HCT116 (cell line): Measurements from ENCODE around the gene NAALADL2. TPM values are rescaled to one million over a fixed set of nuclear protein-coding genes. Genes with fewer than 3 reads are reported as not detected.

Source experiments
- ATAC-seq: fragments of 200-7000 bp; cut with Tn5 transposase; 2 replicates; pipeline ENCODE4 v1.9.1; 2020; ENCODE audit warnings: mild to moderate bottlenecking, moderate library complexity
- BruUV-seq: library from RNA; stranded (reverse); fragments of 400-500 nt; replicated peaks from 2 replicates; lab custom pipeline; 2021; lab: Mats Ljungman, UMichigan
- CTCF ChIA-PET: fragments of 300-600 bp; sonication (Branson Sonifier 250); formaldehyde crosslinking; loops from one replicate; lab custom pipeline; 2021; ENCODE audit warnings: antibody characterized with exemption; lab: Charles Lee
- POLR2A ChIA-PET: fragments of 300-600, 350-600 bp; sonication (Branson Sonifier 250); formaldehyde crosslinking; loops from one replicate; lab custom pipeline; 2021; ENCODE audit warnings: antibody characterized with exemption; lab: Charles Lee
- RAD21 ChIA-PET, 2 experiments: fragments of 300-600 bp; sonication (Branson Sonifier 250); formaldehyde crosslinking; loops; one replicate each; lab custom pipeline; 2023; ENCODE audit warnings: low total read pairs in 2 of 2; ENCODE audit not compliant: uncharacterized antibody in 2 of 2, unreplicated experiment in 2 of 2, low non-redundant PET in 1 of 2; lab: Charles Lee
- DNase-seq: peaks from one replicate; pipeline ENCODE4 v3.0.0-alpha.2; 2010; ENCODE audit warnings: low read depth, low spot score
- H2AFZ ChIP-seq: fragments of 200-600 bp; shearing (Covaris generic), sonication (generic); 2 replicates; pipeline ENCODE4 v1.6.1; 2017; ENCODE audit warnings: low read depth, mixed run types, mixed read lengths, antibody characterized with exemption, low read length; ENCODE audit not compliant: poor library complexity, severe bottlenecking
- H3K27ac ChIP-seq: 2 replicates; pipeline ENCODE4 v1.5.1; 2012; ENCODE audit warnings: low read depth, low read length
- H3K27me3 ChIP-seq: fragments of 200-600 bp; sonication (generic); 2 replicates; pipeline ENCODE4 v1.6.1; 2016; ENCODE audit warnings: mixed run types, low read length, mixed read lengths; ENCODE audit not compliant: insufficient read depth
- H3K36me3 ChIP-seq, 2 experiments: fragments of 200-500 bp in 1 of 2; fragments of 200-600 bp in 1 of 2; sonication (Bioruptor generic) in 1 of 2; sonication (generic) in 1 of 2; 2 replicates each; pipeline versions ENCODE4 v1.5.1 to v1.6.1; 2014 to 2016; ENCODE audit warnings: low read length in 2 of 2, inconsistent platforms in 1 of 2, mixed read lengths in 1 of 2, mixed run types in 1 of 2; ENCODE audit not compliant: insufficient read depth in 2 of 2, control insufficient read depth in 1 of 2
- H3K4me1 ChIP-seq, 2 experiments: fragments of 200-600 bp in 1 of 2; sonication (generic) in 1 of 2; 2 replicates each; pipeline versions ENCODE4 v1.5.1 to v1.6.1; 2012 to 2017; ENCODE audit warnings: low read length in 2 of 2, inconsistent platforms in 1 of 2, mild to moderate bottlenecking in 1 of 2, mixed read lengths in 1 of 2, mixed run types in 1 of 2, moderate library complexity in 1 of 2; ENCODE audit not compliant: insufficient read depth in 2 of 2, control insufficient read depth in 1 of 2
- H3K4me2 ChIP-seq: fragments of 200-600 bp; sonication (generic); 2 replicates; pipeline ENCODE4 v1.6.1; 2017; ENCODE audit warnings: mixed run types, low read length, mixed read lengths
- H3K4me3 ChIP-seq, 2 experiments: fragments of 200-600 bp in 1 of 2; sonication (generic) in 1 of 2; replicated peaks in 1 of 2; 2 replicates each; pipeline ENCODE4 v1.5.1; 2011 to 2016; ENCODE audit warnings: low read length in 2 of 2, control low read depth in 1 of 2, low read depth in 1 of 2, mild to moderate bottlenecking in 1 of 2, mixed read lengths in 1 of 2, mixed run types in 1 of 2
- H3K79me2 ChIP-seq: fragments of 200-600 bp; sonication (generic); 2 replicates; pipeline ENCODE4 v1.6.1; 2017; ENCODE audit warnings: mild to moderate bottlenecking, mixed run types, low read length, moderate library complexity, mixed read lengths; ENCODE audit not compliant: insufficient read depth
- H3K9ac ChIP-seq: fragments of 200-600 bp; sonication (generic); 2 replicates; pipeline ENCODE4 v1.6.1; 2016; ENCODE audit warnings: low read length, mixed read lengths
- H3K9me2 ChIP-seq: fragments of 200-600 bp; sonication (generic), shearing (Covaris generic); 2 replicates; pipeline ENCODE4 v1.6.1; 2017; ENCODE audit warnings: mixed run types, mild to moderate bottlenecking, moderate library complexity; ENCODE audit not compliant: insufficient read depth
- H3K9me3 ChIP-seq, 2 experiments: fragments of 200-500 bp in 1 of 2; fragments of 200-600 bp in 1 of 2; sonication (Bioruptor generic) in 1 of 2; sonication (generic) in 1 of 2; 2 replicates each; pipeline ENCODE4 v1.6.1; 2014 to 2017; ENCODE audit warnings: low read length in 2 of 2, mixed read lengths in 2 of 2, inconsistent platforms in 1 of 2, low read depth in 1 of 2, mild to moderate bottlenecking in 1 of 2, mixed run types in 1 of 2, moderate library complexity in 1 of 2; ENCODE audit not compliant: control insufficient read depth in 1 of 2, insufficient read depth in 1 of 2
- H4K20me1 ChIP-seq: fragments of 200-600 bp; sonication (generic), shearing (Covaris generic); 2 replicates; pipeline ENCODE4 v1.6.1; 2017; ENCODE audit warnings: mixed run types, mild to moderate bottlenecking, moderate library complexity; ENCODE audit not compliant: insufficient read depth
- CBX3 ChIP-seq: IDR thresholded peaks from 2 replicates; pipeline ENCODE4 v1.6.1; 2012; ENCODE audit warnings: low read depth
- EGR1 ChIP-seq: IDR thresholded peaks from 2 replicates; pipeline ENCODE4 v1.6.1; 2012; ENCODE audit warnings: low read depth
- ELF1 ChIP-seq: IDR thresholded peaks from 2 replicates; pipeline ENCODE4 v1.6.1; 2012; ENCODE audit warnings: low read depth, borderline replicate concordance
- EZH2 ChIP-seq: fragments of 200-600 bp; sonication (generic); IDR thresholded peaks from 2 replicates; pipeline ENCODE4 v1.6.1; 2017; ENCODE audit warnings: antibody characterized with exemption, mixed run types
- EZH2phosphoT487 ChIP-seq: fragments of 200-600 bp; IDR thresholded peaks from 2 replicates; pipeline ENCODE4 v1.6.1; 2018; ENCODE audit warnings: antibody characterized with exemption, borderline replicate concordance
- JUND ChIP-seq: IDR thresholded peaks from 2 replicates; pipeline ENCODE4 v1.6.1; 2012
- POLR2A ChIP-seq: IDR thresholded peaks from 2 replicates; pipeline ENCODE4 v1.7.0; 2011; ENCODE audit warnings: borderline replicate concordance; ENCODE audit not compliant: insufficient read depth, insufficient read length; ENCODE audit errors: extremely low read depth
- POLR2AphosphoS5 ChIP-seq: IDR thresholded peaks from 2 replicates; pipeline ENCODE4 v1.6.1; 2011; ENCODE audit warnings: mild to moderate bottlenecking, low read depth, low read length, moderate library complexity
- RAD21 ChIP-seq: IDR thresholded peaks from 2 replicates; pipeline ENCODE4 v1.6.1; 2012; ENCODE audit warnings: low read depth, mild to moderate bottlenecking
- SIN3A ChIP-seq: IDR thresholded peaks from 2 replicates; pipeline ENCODE4 v1.6.1; 2012; ENCODE audit warnings: low read depth
- SP1 ChIP-seq: IDR thresholded peaks from 2 replicates; pipeline ENCODE4 v1.6.1; 2012; ENCODE audit warnings: low read depth
- SRF ChIP-seq: IDR thresholded peaks from 2 replicates; pipeline ENCODE4 v1.6.1; 2012; ENCODE audit warnings: low read depth
- TCF7L2 ChIP-seq: IDR thresholded peaks from 2 replicates; pipeline ENCODE4 v1.7.0; 2011; ENCODE audit warnings: borderline replicate concordance, inconsistent platforms; ENCODE audit not compliant: insufficient read depth, insufficient read length; ENCODE audit errors: extremely low read depth
- ZFX ChIP-seq: fragments of 450-650 bp; IDR thresholded peaks from 2 replicates; pipeline ENCODE4 v1.6.1; 2017
- ZNF274 ChIP-seq: fragments of 200-500 bp; sonication (Bioruptor generic); IDR thresholded peaks from 2 replicates; pipeline ENCODE4 v1.6.1; 2014; ENCODE audit warnings: mild to moderate bottlenecking, low read depth, low read length, inconsistent platforms
- intact Hi-C: fragments of 100-400 bp; cut with micrococcal nuclease; formaldehyde crosslinking; loops from 2 replicates; pipeline ENCODE4 v1.10.0; 2022
- total RNA-seq: library from RNA; stranded (reverse); gene quantifications from one replicate; pipeline ENCODE4 v1.2.1, GENCODE V29; 2021; ENCODE audit not compliant: unreplicated experiment
- TF ChIP-seq, protein P1 (sequence below): IDR thresholded peaks from 2 replicates; pipeline ENCODE4 v1.6.1; 2011; ENCODE audit warnings: mild to moderate bottlenecking, low read length, moderate library complexity; ENCODE audit not compliant: insufficient replicate concordance; ENCODE audit errors: extremely low read depth
- TF ChIP-seq, protein P2 (sequence below): IDR thresholded peaks from 2 replicates; pipeline ENCODE4 v1.6.1; 2012
- TF ChIP-seq, protein P3 (sequence below): IDR thresholded peaks from 2 replicates; pipeline ENCODE4 v1.6.1; 2012

NAALADL2 gene
- total RNA-seq, 1 experiment from 2014 or later: 2.9 TPM

DNA sequence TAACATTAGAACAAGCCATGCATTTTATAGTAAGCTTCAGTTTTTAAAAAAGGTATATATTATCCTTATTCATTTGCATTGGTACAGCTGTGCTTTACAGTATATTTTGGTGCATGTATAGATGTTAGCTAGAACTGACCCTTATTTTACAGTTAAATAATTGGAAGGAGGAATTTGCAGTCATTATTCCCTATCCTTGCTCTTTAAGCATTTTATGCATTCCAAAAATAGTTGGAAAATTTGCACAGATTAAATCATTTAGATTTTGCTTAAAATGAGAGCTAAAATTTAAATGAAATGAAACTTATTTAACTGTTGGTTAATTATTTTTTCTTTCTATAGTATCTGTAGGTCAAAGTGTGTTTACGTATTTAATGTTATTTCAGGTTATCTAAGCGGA, 667.1 kb downstream of the NAALADL2 start:
- Histone ChIP-seq H3K79me2 (no peaks in the 10 kb centered on the region), H3K9me3 (no peaks in the 10 kb centered on the region), H3K4me1 (no peaks in the 10 kb centered on the region), H3K9ac (no peak overlapping the region), H3K27me3 (no peaks in the 10 kb centered on the region), H3K9me2 (no peaks in the 10 kb centered on the region), H4K20me1 (no peaks in the 10 kb centered on the region), H3K27ac (no peak overlapping the region), H3K4me3 (no peak overlapping the region), H3K36me3 (no peaks in the 10 kb centered on the region), H3K4me2 (no peak overlapping the region), H2AFZ (no peak overlapping the region)
- ChIA-PET POLR2A (no interaction called here), CTCF (no interaction called here), RAD21 (no interaction called here)
- TF ChIP-seq ELF1 (no peak), RAD21 (no peak), TCF7L2 (no peak), CBX3 (no peak), SP1 (no peak), SRF (no peak), EZH2 (no peak), ZNF274 (no peak), ZFX (no peak), JUND (no peak), EGR1 (no peak), POLR2A (no peak), SIN3A (no peak), POLR2AphosphoS5 (no peak), EZH2phosphoT487 (no peak)
- TF ChIP-seq, protein P1, sequence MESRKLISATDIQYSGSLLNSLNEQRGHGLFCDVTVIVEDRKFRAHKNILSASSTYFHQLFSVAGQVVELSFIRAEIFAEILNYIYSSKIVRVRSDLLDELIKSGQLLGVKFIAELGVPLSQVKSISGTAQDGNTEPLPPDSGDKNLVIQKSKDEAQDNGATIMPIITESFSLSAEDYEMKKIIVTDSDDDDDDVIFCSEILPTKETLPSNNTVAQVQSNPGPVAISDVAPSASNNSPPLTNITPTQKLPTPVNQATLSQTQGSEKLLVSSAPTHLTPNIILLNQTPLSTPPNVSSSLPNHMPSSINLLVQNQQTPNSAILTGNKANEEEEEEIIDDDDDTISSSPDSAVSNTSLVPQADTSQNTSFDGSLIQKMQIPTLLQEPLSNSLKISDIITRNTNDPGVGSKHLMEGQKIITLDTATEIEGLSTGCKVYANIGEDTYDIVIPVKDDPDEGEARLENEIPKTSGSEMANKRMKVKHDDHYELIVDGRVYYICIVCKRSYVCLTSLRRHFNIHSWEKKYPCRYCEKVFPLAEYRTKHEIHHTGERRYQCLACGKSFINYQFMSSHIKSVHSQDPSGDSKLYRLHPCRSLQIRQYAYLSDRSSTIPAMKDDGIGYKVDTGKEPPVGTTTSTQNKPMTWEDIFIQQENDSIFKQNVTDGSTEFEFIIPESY: no peak
- TF ChIP-seq, protein P2, sequence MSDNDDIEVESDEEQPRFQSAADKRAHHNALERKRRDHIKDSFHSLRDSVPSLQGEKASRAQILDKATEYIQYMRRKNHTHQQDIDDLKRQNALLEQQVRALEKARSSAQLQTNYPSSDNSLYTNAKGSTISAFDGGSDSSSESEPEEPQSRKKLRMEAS: no peak
- TF ChIP-seq, protein P3, sequence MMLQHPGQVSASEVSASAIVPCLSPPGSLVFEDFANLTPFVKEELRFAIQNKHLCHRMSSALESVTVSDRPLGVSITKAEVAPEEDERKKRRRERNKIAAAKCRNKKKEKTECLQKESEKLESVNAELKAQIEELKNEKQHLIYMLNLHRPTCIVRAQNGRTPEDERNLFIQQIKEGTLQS: no peak
- DNase-seq (no peak), ATAC-seq (no peak)
- no TSS peak for BruUV-seq
- intact Hi-C loops: no loop called here
